HEK293 (cell line): ENCODE measurements around the gene LIMS3.
"Not testable (repeated sequence)": the region's sequence is repeated elsewhere in the genome, so short reads cannot be mapped to it uniquely, and the experiment has no call there.

Source experiments
- CTCF ChIP-seq: fragments of 450-650 bp; formaldehyde crosslinking; IDR thresholded peaks from 2 replicates; pipeline ENCODE4 v1.5.1; 2016; ENCODE audit warnings: missing biosample characterization, missing genetic modification characterization
- SP2 ChIP-seq: fragments of 450-650 bp; formaldehyde crosslinking; IDR thresholded peaks from 2 replicates; pipeline ENCODE4 v1.5.1; 2016; ENCODE audit warnings: missing biosample characterization, missing genetic modification characterization
- ZNF138 ChIP-seq: fragments of 450-650 bp; formaldehyde crosslinking; IDR thresholded peaks from 2 replicates; pipeline ENCODE4 v1.5.1; 2016; ENCODE audit warnings: missing biosample characterization, missing genetic modification characterization, borderline replicate concordance
- ZNF146 ChIP-seq: fragments of 450-650 bp; formaldehyde crosslinking; IDR thresholded peaks from 2 replicates; pipeline ENCODE4 v1.5.1; 2016; ENCODE audit warnings: missing biosample characterization, missing genetic modification characterization
- ZNF175 ChIP-seq: fragments of 450-650 bp; formaldehyde crosslinking; IDR thresholded peaks from 2 replicates; pipeline ENCODE4 v1.5.1; 2016; ENCODE audit warnings: missing biosample characterization, missing genetic modification characterization
- ZNF2 ChIP-seq: fragments of 450-650 bp; formaldehyde crosslinking; IDR thresholded peaks from 2 replicates; pipeline ENCODE4 v1.5.1; 2016; ENCODE audit warnings: missing biosample characterization, missing genetic modification characterization
- ZNF501 ChIP-seq: fragments of 450-650 bp; formaldehyde crosslinking; IDR thresholded peaks from 2 replicates; pipeline ENCODE4 v1.5.1; 2016; ENCODE audit warnings: missing biosample characterization, missing genetic modification characterization
- ZNF510 ChIP-seq: fragments of 450-650 bp; formaldehyde crosslinking; IDR thresholded peaks from 2 replicates; pipeline ENCODE4 v1.5.1; 2018; ENCODE audit warnings: mild to moderate bottlenecking, missing genetic modification characterization, missing biosample characterization; ENCODE audit not compliant: insufficient replicate concordance
- ZNF639 ChIP-seq: fragments of 450-650 bp; formaldehyde crosslinking; IDR thresholded peaks from 2 replicates; pipeline ENCODE4 v1.5.1; 2016; ENCODE audit warnings: missing biosample characterization, missing genetic modification characterization
- ZNF701 ChIP-seq: fragments of 450-650 bp; formaldehyde crosslinking; IDR thresholded peaks from 2 replicates; pipeline ENCODE4 v1.5.1; 2016; ENCODE audit warnings: missing biosample characterization, missing genetic modification characterization
- ZNF837 ChIP-seq: fragments of 450-650 bp; formaldehyde crosslinking; IDR thresholded peaks from 2 replicates; pipeline ENCODE4 v1.5.1; 2016; ENCODE audit warnings: missing biosample characterization, missing genetic modification characterization

GRCh38 chr2:109898462-109899336, at the start of gene LIMS3:
- not testable (repeated sequence) for TF ChIP-seq CTCF; SP2 (tag by site-specific recombination); ZNF175; ZNF639; ZNF501; ZNF837 (tag by site-specific recombination); ZNF146 (tag by site-specific recombination); ZNF138 (tag by site-specific recombination); ZNF2 (tag by site-specific recombination); ZNF510 (tag by site-specific recombination); ZNF701 (tag by site-specific recombination)
